GM10248 (cell line): Measurements from ENCODE around the gene CDH3.

ENCODE experiments used
- CTCF ChIA-PET: fragments of 300-600 bp; sonication (Branson Sonifier 250); formaldehyde crosslinking; extraction: SDS; loops from one replicate; lab custom pipeline; 2021; ENCODE audit warnings: antibody characterized with exemption; lab: Yijun Ruan, JAX
- POLR2A ChIA-PET: fragments of 350-650 bp; sonication (Branson Sonifier 250); formaldehyde crosslinking; extraction: SDS; loops from one replicate; lab custom pipeline; 2020; ENCODE audit warnings: antibody characterized with exemption; lab: Yijun Ruan, JAX
- DNase-seq: peaks from one replicate; pipeline ENCODE4 v3.0.0; 2012; ENCODE audit errors: extremely low spot score
- TF ChIP-seq, protein P1 (sequence below): IDR thresholded peaks from 2 replicates; pipeline ENCODE4 v1.5.1; 2012; ENCODE audit warnings: mild to moderate bottlenecking, low read depth; ENCODE audit errors: extremely low read depth, missing control alignments, control extremely low read depth

CDH3 gene

DNA sequence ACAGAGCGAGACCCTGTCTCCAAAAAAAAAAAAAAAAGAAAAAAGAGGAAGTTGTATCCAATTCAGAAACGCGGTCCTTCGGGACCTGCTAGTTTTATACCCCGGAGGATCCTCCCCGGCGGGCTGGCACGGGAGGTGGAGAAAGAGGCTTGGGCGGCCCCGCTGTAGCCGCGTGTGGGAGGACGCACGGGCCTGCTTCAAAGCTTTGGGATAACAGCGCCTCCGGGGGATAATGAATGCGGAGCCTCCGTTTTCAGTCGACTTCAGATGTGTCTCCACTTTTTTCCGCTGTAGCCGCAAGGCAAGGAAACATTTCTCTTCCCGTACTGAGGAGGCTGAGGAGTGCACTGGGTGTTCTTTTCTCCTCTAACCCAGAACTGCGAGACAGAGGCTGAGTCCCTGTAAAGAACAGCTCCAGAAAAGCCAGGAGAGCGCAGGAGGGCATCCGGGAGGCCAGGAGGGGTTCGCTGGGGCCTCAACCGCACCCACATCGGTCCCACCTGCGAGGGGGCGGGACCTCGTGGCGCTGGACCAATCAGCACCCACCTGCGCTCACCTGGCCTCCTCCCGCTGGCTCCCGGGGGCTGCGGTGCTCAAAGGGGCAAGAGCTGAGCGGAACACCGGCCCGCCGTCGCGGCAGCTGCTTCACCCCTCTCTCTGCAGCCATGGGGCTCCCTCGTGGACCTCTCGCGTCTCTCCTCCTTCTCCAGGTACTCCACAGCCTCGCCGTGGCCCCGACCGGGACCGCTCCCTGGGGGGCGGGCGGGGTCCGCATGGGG, at the start of gene CDH3:
Gene CDH3, plus strand, starts transcription at position 596 of the 779 bp plus-strand sequence. Its CDS starts 70 bp downstream, at position 666.
- TF ChIP-seq, protein P1, sequence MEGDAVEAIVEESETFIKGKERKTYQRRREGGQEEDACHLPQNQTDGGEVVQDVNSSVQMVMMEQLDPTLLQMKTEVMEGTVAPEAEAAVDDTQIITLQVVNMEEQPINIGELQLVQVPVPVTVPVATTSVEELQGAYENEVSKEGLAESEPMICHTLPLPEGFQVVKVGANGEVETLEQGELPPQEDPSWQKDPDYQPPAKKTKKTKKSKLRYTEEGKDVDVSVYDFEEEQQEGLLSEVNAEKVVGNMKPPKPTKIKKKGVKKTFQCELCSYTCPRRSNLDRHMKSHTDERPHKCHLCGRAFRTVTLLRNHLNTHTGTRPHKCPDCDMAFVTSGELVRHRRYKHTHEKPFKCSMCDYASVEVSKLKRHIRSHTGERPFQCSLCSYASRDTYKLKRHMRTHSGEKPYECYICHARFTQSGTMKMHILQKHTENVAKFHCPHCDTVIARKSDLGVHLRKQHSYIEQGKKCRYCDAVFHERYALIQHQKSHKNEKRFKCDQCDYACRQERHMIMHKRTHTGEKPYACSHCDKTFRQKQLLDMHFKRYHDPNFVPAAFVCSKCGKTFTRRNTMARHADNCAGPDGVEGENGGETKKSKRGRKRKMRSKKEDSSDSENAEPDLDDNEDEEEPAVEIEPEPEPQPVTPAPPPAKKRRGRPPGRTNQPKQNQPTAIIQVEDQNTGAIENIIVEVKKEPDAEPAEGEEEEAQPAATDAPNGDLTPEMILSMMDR: no peak
- no peak for DNase-seq
- ChIA-PET CTCF (interaction anchor here (1.2 to 1.4 kb wide), 2 partner anchors 10 to 116 kb away, joined by 3 read pairs; no protein-coding TSS in a partner anchor), POLR2A (no interaction called here)

DNA sequence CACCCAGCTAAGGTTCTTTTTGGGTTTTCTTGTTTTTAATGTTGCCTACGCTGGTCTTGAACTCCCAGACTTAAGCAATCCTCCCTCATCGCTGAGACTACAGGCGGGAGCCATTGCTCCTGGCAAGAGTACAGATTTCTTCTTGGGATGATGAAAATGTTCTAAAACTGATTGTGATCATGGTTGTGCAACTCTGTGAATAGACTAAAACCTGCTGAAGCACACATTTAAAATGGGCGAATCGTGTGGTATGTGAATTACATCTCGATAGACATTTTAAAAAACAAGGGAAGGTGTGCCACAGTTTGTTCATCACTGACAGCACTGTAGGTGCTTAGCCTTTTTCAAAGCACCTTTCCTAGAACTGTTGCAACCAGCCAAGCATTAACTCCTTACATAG, 48.8 kb upstream of the CDH3 start:
- TF ChIP-seq, protein P1: no peak
- DNase-seq: no peak
- ChIA-PET POLR2A (no interaction called here), CTCF (no interaction called here)

DNA sequence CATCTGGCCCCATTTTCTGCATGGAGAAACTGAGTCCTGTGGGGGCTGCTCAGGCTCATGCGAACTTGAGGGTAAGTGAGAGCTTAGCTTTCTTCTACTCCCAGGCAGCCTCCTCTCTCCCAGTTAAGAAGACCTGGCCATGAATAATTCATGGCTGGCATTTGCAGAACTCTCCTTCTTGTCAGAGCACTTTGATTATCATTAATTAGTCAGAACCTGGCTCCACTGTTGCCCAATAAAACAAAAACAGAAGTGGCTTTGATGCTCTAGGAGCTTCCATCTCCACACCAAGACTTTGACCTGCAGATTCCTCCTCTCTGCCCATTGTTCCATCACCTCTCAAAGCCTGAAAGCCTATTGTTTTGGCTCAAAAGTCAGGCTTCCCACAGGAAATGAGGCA, 45.5 kb upstream of the CDH3 start:
- DNase-seq: no peak
- TF ChIP-seq, protein P1: no peak
- ChIA-PET CTCF (interaction anchor here (0.7 to 2.5 kb wide), 2 partner anchors 9 to 69 kb away, joined by 3 to 12 read pairs; no protein-coding TSS in a partner anchor), POLR2A (no interaction called here)

DNA sequence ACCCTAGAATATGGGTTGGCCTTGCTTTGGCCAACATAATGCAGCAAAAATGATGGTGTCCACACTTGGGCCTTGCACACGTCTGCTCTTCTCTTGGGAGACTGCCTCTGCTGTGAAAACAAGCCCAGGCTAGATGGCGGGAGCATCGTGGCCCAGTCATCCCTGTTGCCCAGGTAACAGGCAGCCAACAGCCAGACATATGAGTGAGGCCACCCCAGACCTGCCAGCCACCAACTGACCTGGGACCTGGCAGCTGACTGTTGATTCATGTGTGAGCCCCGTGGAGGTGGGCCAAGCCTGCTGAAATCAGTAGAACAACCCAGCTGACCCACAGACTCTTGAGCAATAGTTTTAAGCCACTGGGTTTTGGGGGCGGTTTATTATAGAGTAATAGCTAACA, 39.4 kb upstream of the CDH3 start:
- POLR2A ChIA-PET: no interaction called here
- DNase-seq: no peak
- CTCF ChIA-PET: interaction anchor here (1.2 kb wide), 1 partner anchor 10 kb away, joined by 3 read pairs; no protein-coding TSS in a partner anchor
- TF ChIP-seq, protein P1: no peak

DNA sequence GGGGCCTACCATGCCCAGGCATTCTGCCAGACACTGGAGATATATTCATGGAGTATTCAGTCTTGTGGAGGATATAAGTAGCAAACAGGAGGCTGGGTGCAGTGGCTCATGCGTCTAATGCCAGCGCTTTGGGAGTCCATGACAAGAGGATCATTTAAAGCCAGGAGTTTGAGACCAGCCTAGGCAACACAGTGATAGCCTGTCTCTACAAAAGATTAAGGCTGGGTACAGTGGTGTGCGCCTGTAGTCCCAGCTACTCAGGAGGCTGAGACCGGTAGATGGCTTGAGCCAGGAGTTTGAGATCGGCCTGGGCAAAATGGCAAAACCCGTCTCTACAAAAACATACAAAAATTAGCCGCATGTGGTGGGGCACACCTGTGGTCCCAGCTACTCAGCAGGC, 37.7 kb upstream of the CDH3 start:
- ChIA-PET CTCF (no interaction called here), POLR2A (no interaction called here)
- TF ChIP-seq, protein P1: no peak
- no peak for DNase-seq

DNA sequence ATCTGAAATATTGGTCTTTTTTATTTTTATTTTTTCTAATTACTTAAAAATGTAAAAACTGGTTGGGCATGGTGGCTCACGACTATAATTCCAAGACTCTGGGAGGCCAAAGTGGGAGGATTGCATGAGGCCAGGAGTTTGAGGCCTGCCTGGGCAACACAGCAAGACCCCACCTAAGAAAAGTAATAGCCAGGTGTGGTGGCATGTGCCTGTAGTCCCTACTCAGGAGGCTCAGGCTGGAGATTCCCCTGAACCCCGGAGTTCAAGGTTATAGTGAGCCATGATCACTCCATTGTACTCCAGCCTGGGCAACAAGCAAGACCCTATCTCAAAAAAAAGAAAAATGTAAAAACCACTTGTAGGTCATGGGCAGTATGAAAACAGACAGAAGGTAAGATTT, 36.8 kb upstream of the CDH3 start:
- CTCF ChIA-PET: interaction anchor here (1.3 kb wide), 1 partner anchor 18 kb away, joined by 3 read pairs; no protein-coding TSS in a partner anchor

More for the DNA sequence above, 36.8 kb upstream of the CDH3 start:
- TF ChIP-seq, protein P1: no peak
- no peak for DNase-seq
- POLR2A ChIA-PET: no interaction called here
